DMS114 treated with DMSO at 0.1 percent for 48 hours (cell line): ENCODE results near the gene OSR1.

Experiments used
- DNase-seq: peaks from one replicate; lab custom pipeline; 2025; ENCODE audit not compliant: unreplicated experiment; lab: John Stamatoyannopoulos, UW

The OSR1 gene

DNA sequence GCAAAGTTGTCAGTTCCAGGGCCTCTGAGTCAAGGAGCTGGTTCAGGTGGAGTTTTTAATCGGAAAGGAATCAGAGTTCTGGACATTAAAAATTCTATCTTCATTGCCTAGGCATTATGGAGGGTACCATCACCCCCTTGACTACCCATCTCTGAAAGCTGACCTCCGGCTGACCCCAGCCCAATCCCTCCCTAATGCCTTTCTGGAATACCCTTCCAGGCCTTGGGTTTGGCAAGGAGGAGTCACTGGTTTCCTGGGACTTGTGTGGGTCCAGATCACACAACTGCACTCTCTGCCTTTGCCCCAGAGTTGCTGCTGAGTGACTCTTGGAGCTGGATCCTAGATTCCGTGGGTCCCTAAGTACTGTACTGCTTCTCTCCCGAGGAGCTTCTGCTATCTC lies 1.0 kb upstream of the OSR1 start:
- DNase-seq, result no peak

DNA sequence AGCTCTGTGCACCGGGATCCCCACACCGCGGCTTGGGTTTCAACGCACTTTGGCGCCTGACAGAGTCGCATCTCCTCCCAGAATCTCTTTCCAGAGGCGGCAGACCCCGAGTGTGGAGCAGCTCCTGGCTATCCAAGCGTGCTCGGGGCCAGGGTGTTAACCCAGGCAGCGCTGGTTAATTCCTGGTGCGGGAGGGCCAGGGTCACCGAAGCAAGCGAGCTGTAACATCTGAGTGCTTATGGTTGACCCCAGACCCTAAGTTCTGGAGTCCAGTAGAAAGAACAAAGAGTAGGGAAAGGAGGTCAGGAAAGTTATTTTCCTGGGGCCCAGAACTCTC lies 566 bp upstream of the OSR1 start:
- DNase-seq, result no peak

DNA sequence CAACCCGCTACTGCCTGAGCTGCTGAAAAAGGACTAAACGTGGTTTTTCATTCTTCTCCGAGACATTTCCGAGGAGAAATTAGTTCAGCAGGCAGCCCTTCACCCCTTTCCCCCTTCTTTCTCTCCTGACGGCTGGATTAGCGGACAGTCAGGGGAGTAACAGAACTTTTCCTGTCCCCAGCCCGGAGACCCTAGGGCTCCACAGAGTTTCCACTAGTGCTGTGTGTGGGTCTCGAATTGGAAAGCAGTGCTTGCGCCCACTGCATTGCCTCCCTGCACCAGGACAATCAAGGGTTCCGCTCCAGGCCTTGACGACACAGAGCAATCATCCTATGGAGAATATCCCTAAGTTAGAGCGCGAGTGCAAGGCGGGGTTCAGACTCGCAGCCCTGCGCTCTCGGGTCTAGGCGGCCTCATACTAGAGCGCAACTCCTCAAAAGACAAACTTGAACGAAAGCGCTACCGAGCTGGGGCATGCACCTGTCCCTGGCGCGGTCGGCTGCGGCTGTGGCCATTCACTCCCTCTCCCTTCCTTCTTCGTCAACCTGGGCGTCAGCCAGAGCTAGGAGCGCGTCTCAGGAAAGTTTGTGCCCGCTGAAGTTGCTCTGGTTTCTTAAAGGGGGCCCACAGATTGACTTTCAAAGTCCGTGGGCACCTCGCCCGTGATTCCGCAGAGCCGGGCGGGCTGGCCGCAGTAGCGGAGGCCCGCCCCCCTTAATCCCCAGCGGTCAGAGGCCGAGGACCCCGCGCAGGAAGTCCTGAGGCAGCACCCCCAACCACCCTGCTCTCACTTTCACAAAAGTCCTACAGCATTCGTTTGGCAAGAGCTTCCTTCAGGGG lies 801 bp downstream of the OSR1 start:
- DNase-seq, result no peak

DNA sequence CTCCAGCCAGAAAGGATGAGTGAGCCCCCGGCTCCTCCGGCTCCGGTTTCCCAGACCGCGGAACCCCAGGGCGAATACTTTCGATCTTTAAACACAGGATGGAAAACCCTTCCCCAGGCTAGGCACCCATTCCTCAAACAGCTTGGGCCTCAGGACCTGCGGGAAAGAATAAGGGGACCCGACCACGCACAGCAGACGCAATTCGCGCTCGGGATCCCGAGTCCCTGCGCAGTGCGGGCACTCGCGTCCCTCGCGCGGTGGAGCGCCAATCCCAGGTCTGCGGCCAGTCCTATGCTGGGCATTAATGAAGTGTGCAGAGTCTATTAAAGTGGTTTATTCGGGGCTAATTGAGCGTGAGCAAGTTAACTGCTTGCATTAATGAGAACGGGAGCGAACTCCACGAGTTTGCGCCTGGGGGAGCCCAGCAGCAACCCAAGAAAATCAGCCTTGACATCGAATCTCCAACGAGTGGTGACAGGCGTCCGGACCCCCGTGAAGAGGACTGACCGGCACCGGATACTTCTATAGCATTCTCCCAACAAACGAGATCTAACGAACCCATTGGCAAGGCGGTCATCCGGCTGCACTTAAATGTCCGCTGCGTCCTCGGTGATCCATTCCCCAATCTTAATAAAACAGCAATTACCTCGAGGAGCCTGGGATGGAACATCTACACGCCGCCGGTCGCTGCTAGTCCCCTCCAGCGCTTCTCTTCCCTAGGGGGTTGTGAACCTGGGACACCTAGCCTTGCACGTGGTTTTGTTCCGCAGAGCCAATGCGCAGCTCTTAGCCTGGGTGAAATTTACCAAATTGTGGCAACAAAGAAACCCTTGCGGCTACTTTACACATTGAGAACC lies 1.6 kb downstream of the OSR1 start:
- DNase-seq, result no peak

DNA sequence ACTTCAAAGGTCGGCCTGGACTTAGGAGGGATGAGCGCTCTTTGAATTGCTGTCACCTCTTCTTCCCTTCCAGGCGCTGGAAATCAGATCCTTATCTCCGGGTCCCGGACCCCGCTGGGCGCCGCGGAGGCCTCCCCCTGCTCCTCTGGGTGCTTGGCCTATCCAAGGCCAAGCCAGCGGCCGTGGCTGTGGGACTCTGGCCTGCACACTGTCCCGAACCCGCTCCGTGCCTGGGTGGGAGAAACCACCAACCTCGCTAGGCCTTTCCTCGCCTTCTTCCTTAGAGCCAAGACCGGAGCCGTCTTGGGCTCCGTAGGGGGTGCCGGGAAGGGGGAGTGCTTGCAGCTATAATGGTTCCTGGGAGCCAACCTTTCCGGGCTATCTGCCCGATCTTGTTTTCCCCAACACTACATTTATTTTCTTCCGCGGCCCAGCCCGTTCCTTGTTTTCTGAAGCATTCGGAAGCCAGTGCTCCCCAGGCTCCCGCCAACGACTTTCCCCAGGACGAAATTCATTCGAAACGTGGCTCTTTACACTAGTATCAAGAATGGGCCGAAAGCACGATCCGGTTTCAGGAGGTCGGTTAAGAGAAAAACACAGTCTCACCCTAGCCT lies 2.4 kb downstream of the OSR1 start:
- DNase-seq, result no peak

DNA sequence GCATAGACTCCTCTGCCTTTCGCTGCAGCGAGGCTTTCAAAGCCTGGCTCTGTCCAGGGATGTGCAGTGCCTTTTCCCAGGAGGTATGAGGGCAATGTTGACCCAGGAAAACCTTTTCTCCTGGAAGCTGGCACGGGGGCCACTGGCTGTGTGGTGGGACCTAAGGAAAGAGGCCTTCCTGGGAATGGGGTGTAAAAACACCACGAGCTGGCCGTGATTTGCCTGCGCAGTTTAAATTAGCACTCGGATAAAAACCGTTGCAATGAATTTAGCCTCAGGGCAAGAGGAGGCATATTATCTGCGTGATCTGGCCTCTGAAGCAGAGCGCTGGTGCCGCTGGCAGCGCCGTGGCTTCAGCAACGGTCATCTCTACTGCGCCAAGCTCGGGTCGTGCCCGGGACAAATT lies 3.0 kb downstream of the OSR1 start:
- DNase-seq, result no peak

DNA sequence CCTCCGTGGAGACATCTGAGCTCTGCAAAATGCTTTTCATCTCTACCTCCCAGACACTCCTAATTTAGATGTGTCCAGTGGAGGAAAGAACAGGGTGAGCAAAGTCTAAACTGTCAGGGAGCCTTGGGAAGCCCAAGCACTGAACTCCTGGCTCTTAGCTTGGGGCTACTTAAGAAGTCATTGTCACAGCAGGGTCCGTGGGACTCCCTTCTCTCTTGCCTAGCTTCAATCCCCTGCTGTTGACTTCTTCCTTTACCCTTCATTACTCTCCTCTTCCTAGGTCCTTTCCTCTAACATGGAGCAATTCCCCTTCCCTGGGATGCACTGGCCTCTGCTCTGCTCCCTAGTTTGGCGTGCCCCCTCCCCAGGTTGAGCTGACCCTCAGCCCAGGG lies 3.4 kb downstream of the OSR1 start:
- no peak for DNase-seq

DNA sequence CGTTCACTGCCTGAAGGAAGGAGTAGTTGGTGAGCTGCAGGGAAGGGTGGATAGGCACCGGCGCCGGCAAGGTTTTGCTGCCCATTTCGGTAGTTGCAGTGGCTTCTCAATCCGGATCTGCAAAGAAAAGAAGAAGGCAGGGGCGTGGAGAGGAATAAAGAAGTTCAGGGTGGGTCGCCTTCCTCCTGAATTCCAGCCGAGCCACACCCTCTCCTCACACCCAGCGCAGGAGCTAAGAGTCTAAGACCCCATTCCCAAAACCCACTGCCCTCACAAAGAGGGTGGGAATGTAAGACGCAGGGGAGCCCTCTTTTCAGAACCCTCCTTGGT lies 4.7 kb downstream of the OSR1 start:
- no peak for DNase-seq

DNA sequence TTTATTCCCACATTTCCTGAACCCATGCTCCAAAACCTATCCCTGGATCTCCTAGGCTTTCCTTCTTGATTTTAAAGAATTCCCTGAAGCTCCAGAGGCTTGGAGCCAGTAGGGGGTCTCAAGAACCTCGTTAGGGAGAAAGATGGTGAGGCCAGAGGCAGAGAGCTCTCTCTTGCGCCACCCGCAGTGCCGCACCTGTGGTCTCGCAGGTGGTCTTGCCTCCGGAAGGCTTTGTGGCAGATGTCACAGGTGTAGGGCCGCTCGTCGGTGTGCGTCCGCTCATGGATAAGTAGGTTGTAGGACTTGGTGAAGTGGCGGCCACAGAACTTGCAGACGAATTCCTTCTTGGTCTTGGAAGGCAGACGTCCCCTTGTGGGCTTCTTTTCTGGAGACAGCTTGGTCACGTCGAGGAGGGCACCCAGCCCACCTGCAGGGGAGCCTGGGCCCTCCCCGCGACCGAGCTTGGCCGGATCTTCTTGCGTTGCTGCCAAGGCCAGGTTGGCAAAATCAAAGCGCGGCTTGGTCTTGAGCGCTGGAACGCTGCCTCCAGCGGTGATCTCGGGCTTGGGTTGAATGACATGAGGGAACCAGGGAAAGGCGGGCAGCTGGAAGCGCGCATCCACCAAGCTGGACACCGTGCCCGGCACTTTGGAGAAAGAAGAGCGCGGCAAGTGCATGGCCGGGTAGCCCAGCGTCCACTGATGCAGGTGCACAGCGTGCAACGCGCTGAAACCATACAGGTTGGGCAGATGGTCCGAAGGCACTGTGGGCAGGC lies 5.3 kb downstream of the OSR1 start:
- no peak for DNase-seq

DNA sequence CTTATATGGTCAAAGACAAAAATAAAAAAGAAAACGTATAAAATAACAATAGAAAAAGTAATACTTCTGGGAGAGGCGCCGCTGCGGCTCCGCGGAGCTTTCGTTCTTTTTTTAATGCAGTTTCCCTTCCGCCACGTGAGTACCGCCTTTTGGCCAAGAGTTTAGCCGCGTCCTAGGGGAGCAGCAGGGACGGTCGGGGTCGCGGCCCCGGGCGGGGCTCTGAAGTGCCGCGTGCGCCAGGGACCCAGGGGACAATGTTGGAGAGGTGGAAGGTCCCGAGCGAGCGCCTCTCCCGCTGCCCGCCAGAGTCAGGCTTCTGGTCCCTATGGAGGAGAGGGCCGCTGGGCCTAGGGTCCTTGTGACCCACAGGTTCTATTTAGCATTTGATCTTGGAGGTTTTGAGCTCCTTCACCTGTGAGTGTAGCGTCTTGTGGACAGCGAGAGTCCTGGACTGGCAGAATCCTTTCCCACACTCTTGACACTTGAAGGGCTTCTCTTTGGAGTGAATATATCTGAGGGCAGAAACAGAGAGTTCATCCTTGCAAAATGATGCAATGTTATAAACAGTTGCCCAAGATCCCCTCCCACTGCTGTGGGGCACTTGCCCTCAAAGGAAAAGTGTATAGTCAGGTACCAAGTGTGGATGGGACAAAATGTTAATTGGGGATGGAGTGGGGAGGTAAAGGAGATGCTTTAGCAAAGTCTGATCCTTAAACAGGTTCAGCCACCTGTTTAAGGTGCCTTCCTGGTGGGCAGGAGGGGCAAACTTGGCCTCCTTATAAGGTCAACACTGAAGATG lies 6.3 kb downstream of the OSR1 start:
- no peak for DNase-seq

DNA sequence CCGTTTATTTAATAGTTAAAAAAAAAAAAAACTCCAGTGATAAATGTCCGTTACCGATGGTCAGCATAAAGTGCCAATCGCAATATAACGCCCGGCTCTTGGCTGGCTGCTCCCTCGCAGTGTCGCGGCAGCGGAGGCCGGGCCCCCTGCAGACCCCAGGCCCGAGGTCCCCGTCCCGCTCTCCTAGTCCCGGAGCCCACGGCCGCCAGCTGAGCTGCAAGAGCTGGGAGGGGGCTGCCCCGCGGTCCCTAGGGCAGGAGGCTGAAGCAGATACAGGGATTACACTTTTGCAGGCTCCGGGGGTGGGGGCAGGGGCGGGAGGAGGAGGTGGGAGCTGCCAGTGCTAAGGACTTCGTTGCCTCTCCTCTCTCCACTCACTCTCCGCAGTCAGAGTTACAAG lies 6.9 kb downstream of the OSR1 start:
- no peak for DNase-seq

DNA sequence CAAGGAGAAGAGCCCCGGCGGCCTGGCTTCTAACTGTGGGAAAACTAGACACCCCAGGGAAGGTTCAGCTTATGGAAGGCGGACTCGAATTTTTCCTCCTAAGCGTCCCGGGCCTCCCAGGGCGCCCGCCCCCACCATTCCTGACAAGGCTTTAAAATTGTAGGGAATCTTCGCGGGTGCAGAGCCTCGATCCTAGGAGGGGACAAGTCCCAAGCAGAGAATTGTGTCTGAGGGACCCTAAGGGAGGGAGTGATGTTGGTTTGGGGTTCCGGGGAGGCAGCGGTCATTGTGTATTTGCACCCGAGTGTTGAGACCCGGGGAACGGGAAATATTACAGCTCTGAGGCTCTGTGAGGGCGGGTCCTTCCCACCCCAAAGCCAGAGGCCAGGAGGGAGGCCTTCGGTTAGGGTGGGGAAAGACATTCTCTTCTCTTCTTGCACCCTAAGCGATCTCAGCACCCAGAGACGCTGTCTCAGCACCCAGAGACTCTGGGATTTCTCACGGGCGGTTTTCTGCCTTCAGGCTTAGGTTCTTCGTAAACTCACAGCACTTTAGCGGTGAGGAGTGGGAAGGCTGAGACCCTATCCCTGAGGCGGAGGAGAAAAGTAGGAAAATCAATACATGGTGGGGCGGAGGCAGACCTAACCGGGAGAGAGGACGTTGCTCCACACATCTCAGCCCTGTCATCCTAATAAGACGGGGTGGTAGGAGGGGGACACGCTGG lies 7.6 kb downstream of the OSR1 start:
- DNase-seq, result no peak

DNA sequence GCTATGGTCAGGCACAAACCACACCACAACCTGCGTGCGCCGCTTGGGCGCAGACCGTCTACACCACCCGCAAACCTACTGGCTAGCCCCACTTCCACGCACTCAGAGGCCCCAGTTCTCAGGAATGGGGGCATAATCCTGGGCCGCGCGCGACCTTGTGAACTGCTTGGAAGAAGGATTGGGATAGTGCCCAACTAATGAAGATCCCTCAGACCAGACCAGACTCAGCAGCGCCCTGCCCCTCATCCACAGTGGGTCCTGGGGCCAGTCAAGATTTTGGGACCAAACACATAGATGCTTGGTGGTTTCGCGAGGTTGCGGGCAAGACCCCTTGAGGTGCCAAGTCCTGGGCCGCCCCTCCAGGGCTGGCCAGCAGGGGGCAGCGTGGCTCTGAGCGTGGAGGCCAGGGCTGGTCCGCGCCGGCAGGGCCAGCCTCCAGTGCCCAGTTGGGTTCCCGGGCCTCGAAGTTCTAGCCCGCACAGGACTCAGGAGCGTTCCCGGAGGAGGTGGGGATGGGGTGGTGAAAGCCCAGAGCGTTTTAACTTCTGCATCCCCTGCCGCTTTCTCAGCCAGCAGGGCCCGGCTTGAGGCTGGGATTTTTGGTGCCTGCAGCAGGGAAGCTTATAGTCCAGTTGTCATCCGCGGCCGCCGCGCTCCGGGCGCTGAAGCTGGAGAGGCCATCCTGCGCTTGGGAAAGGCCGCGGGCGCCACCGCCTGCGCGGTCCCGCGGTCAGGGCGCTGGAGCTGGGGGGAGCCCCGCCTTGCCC lies 8.3 kb downstream of the OSR1 start:
- no peak for DNase-seq

DNA sequence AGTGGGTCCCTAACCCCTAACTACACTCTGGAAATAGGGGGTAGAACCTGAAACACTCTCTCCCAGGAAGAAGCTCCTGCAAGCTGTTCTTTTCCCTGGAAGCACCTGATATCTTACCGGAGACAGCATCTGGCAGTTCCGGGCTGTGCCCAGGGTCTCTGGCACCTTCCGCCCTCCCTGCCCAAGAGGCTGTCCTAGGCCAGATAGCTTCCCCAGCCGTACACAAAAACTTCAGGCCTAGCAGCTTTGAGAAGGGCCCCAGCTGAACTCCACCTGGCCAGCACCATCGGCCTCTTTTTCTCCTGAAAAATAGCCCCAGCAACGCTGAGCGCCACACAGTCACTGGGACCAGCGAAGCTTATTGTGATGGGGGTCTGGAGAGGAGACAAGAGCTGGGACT lies 9.7 kb downstream of the OSR1 start:
- no peak for DNase-seq

DNA sequence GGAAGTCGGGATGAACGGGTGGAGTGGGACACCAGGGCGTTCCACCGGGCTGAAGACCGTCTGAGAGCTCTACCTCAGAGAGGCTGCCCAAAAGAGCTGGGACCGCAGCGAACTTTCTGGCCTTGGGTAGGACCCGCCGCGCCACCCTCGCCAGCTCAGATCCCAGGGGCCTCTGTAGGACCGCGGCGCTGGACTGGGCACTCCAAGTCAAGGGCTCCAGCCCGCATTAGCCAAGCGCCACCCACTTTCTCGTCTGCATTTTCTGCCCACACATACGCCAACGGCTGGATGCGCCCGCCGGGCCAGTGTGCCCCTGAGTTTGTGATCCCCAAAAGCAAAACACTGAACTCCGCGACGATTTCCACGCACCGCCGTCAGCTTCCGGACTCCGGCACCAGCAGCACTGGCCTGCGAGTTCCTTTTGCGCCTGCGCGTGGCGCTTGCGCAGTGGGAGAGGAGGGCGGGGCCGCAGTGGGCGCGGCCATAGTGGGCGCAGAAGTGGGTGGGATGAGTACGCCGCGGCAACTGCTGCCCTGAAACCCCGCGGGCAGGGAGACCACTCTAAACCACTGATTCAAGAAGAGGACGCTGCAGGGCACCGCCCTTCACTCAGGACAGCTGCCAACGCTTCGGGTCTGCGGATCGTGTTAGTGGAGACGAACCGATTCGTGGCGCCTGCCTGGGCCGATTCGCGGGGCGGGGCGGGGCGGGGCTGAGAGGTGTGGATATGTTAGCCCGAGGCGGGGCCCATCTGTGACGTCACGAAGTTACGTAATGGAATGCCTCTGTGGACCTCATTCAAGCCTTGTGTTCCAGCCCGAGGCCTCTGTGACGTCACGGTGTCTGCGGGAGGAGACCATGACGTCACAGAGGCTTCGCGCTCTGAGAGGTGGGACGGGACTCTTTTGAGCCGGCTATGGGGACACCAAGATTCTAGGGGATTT lies 10.5 kb downstream of the OSR1 start:
- peak; percentile 85 for DNase-seq

DNA sequence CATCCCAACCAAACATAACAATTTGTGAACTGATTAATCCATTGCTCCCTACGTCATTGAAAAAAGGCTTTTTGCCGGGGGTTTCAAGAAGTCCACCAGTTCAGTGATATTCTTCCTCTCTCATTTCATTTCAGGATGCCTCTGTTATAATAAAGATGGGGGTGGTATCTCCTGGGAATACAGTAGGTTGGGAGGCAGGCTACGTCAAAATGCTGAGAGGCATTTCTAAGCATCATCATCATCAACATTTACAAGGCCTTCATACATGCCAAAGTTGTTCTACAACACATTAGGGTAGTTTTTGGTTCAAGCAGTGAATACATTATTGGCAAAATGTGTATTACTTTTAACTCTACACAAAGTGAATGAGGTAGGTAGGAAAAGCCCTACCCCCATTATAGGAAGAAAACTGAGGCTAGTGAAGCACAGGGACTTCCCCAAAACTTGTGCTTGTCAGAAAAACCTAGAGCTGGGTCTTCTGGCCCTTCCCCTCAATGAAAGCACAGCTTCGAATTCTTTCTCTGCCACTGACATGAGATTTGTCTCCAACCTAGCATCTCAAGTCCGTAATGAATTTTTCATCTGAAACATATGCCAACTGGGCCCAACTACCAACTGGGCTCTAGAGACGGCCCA lies 11.3 kb downstream of the OSR1 start:
- DNase-seq, result no peak

DNA sequence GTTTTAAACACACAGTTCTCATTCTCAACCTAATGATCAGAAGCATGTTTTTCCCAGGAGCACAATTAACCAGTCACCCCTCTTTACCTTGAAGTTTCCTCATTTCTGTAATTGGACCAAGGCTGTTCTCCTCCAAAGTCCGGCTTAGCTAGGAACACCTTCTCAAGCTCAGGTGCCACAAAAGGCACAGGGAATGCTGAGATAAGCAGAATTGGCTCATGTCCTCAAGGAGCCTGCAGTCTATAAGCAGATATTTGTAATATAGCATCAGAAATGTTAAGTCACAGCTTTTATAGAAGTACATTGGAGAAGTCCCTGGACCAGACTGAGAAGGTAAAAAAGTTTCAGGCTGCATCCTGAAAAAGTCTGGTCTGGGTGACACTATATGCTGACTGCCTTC lies 20.7 kb downstream of the OSR1 start:
- DNase-seq, result no peak

DNA sequence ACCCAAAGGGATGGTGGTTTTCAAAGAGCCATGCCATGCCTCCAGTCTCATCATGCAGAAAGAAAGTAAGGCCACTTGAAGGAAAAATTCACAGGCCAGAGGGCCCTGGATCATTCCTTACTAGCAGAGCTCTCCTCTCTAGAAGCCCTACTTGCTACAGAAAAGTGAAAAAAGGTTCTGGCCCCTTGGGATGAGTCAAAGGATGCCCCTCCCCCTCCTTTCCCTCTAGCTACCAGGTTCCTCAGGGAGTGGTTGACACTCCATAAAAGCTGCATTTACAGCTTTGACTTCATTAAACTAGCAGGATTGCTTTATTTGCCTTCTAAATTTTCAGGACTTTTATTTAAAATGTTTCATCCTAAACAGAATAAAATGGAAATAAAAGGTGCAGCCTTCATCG lies 21.2 kb downstream of the OSR1 start:
- no peak for DNase-seq
